Activated CD8-positive, alpha-beta memory T cell treated with anti-CD3 and anti-CD28 coated beads, Interleukin-2, amount 50 U/mL, for 24 hours (primary cell): Measurements from ENCODE around the gene DCTD.

Experiments
- DNase-seq: peaks from one replicate; pipeline ENCODE4 v3.0.0-alpha.2; 2020; ENCODE audit errors: extremely low read depth

The DCTD gene

GRCh38 chr4:182873289-182873688, 43.9 kb downstream of the DCTD start:
- DNase-seq = no peak

GRCh38 chr4:182872886-182873285, 44.3 kb downstream of the DCTD start:
- no peak for DNase-seq

- no peak for DNase-seq
These were observed 45.6 kb downstream of the DCTD start for GRCh38 chr4:182871616-182872015.

DNA sequence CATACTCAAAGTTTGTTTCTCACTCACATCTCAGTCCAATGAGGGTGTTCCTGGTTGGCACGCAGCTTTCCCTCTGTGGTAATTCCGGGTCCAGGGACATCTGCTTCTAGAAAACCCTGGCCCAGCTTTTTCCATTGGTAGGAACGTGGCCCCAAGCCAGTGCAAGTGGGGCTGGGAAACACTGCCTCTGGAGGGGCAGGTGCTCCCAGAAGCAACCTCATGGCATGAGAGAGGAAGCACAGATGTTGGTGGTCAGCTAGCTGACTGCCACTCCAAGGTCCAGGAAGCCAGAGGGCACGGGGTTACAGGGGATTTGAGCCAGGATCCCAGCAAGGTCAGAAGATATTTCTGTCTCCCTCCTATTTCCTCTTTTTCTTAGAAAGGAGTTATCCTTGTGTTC, 47.5 kb downstream of the DCTD start:
- DNase-seq = no peak

DNA sequence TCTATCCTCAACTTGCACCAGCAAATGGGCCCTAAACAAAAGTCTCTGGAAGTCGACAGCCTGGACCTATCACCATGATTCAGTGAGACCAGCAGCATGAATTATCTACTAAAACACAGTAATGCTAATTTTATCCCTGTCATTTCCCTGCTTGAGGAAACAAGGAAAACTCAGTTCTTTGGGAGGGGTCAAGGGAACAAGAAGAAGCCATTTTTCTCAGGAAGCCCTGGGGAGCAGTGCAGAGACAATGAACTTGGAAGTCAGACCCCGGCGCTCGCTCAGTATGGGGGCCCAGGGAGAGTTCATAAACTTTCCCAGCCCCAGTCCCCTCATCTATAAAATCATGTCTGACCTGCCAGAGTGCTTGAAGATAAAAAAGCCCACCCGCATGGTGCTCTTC, 50.4 kb downstream of the DCTD start:
- no peak for DNase-seq

- no peak for DNase-seq
These were observed 53.7 kb downstream of the DCTD start for GRCh38 chr4:182863501-182863900.

DNA sequence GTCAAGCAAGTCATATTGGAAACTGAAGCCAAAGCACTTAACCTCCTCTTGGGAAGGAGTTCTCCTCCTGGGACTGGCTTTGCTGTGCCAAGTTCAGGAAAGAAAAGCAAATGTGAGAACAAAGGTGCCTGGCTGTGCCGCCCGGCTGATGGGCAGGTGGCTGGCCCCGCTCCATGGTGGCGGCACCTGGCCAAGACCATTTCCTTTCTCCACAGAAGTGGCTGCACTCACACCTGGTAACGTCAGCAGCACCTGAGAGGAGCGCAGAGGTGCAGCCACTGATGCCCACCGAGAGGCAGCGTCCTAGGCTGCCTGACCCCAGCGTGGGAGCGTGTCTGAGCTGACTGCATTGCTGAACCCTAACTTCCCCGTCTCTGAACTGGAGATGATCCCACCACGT, 54.3 kb downstream of the DCTD start:
- DNase-seq = no peak

DNA sequence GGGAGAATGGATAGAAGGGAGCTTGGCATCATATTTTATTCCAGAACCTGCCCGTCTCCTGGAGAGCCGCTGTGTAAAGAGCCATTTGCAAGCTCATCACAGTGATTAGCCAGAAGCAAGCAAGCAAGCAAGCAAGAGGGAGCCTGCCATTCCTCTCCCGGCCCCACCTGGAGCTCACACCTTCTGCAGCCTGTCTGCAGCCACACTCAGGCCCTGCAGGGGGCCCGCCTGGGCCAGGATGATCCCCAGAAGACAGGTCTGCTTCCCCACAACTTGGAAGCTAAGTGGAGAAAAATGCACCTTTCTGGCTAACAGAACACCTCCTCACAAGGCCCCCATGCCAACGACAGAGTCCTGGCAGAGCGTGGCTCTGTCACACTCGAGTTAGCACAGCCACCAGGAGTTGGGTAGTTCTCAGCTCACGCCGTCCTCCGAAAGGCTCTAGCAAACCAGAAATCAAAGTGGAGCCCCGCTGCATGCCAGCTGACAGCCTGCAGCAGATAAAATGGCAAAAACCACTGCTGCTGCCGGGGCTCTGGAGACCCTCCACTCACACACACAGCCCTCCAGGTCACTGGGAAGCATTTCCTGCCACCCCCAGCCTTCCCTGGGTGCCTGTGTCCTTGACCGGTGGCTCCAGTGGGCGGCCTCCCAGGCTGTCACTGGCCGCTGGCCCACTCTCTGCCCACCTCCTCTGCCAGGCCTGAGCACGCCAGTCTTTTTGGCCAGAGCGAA, 54.9 kb downstream of the DCTD start:
- no peak for DNase-seq

DNA sequence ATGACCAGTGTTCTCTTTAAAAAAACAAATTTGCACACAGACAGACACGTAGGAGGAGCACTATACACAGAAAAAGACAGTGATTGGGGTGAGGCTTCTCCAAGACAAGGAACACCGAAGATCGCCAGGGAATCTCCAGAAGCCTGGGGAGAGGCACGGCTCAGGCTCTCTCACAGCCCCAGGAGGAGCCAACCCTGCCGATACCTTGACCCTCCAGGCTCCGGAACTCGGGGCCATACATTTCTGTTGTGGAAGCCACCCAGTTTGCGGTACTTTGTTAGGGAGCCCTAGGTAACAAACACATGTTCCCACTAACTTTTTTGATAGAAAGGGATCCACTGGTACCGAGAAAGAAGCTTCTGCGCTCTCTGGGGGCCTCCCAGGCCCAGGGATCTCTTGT, 55.8 kb downstream of the DCTD start:
- DNase-seq = no peak

DNA sequence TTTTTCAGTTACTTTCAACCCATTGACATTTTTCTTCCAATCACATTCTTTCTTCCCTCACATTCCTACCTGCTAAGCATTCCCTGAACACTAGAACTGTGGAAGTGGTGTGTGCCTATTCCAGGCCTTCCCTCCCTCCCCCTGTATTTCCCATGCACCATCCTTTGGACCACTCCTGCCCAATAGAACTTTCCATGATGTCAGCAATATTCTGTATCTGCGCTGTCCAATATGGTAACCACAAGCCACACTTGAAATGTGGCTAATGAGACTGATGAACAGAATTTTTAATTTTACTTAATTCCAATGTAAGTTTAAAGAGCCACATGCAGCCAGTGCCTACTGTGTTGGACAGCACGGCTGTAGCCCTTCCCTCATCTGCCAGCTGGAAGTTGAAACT, 57.5 kb downstream of the DCTD start:
- DNase-seq = no peak

- no peak for DNase-seq
These were observed 58.5 kb downstream of the DCTD start for GRCh38 chr4:182858711-182859110.

- DNase-seq = no peak
These were observed 60.3 kb downstream of the DCTD start for GRCh38 chr4:182856862-182857261.

- DNase-seq = no peak
These were observed 61.3 kb downstream of the DCTD start for GRCh38 chr4:182855877-182856276.

DNA sequence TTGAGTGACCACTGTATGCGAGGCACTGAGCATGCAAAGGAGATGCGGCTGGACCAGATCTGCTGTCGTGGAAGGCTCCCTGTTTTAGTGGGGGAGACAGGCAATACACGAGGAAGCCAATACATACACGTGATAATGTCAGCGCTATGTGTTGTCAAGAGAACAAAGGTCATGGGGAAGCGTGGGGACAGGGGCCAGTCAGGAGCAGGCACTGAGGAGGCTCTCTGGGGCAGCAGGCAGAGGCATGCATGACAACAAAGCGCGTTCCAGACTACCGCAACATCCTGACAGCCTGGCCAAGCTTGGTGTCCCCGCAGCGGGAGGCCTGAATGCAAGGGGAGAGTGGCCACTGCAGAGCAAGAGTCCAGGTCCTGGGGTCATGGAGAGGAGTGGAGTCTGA, 61.9 kb downstream of the DCTD start:
- DNase-seq = no peak

- DNase-seq = no peak
These were observed 62.7 kb downstream of the DCTD start for GRCh38 chr4:182854466-182854865.

GRCh38 chr4:182853731-182854330, 63.4 kb downstream of the DCTD start:
- DNase-seq = no peak

GRCh38 chr4:182848685-182849084, 68.5 kb downstream of the DCTD start:
- no peak for DNase-seq

DNA sequence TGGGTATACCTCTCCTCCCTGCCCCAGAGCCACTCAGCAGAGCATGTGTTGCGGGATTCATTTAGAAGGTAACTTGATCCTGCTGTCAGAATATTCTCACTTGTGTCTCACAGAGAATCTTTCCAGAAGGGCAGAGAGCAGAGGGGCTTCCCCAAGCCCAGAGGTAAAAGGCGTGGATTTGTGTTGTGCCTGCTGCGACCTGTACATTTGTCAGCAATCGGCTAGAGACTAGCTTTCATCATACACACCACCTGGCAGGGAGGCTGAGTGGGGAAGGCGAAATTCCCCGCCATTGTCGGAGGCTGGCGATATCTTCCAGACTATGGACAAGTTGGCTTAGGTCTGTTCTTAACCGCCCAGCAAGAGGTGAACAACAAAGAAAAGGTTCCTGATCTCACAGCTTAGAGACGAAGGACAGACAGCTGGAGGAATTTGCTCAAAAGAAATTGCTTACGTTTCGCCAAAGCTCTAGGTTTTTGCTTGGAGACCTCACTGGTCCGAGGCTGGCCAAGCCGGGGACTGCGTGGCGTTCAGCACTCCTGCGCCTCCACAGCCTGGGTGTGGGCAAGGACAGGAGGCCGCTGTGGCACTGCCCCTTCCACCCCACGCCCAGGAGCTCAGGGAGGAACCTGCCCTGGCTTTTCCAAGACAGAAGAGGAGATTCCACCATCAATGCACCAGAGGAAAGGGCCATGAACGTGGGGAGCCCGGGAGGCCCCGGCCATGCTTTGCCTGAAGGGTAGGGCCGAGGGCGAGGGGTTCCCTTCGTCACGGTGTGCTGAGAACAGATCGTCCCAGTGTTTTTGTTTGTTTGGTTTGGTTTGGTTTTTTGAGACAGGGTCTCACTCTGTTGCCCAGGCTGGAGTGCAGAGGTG, 69.4 kb downstream of the DCTD start:
- DNase-seq = no peak

DNA sequence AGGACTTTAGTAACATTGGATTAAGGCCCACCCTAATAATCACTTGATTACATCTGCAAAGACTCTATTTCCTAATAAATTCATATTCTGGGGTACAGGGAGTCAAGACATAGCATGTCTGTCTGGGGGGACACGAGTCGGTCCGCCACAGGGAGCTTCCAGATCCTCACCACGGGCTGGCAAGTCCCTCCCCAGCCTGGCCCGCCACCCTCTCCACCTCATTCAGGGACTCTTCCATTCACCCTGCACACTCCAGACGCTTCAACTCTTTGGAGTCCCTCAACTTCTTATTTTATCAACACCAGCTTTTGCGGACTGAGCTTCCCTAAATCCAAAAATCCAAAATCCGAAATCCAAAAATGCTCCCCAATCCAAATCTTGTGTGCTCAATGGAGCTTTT, 71.2 kb downstream of the DCTD start:
- no peak for DNase-seq

DNA sequence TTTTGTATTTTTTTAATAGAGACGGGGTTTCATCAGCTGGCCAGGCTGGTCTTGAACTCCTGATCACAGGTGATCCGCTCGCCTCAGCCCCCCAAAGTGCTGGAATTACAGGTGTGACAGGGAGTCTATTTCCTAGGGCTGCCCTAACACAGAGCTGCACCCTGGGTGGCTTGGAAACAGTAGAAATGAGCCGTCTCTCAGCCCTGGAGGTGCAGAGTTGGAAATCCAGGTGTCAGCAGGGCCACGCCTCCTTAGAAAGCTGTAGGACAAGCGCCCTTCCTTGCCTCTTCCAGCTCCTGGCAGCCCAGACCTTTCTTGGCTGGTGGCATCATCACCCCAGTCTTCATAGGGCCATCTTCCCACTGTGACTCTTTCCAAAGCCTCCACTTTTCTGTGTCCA, 71.6 kb downstream of the DCTD start:
- DNase-seq = no peak

DNA sequence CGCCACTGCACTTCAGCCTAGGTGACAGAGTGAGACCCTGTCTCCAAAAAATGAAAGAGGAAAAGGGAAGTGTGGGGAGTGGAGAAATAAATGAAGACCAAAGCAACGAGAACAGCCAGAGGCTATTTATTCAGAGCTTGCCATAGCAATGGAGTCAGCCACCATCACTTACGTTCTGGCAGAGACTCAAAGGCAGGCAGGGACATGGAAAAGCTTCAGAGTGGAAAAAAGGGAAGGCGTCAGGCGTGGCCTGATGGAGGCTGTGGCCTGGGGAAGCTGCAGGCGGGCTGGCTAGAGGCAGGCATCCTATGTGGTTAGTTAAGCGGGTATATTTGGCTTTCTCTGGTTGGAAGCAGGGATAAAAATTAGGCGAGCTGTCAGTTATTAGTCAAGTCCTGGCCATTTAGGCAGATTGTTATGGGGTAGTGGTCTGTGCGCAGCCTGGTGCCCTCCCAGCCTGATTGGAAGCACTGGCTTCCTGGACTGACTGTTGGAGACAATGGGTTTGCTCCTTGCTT, 73.3 kb downstream of the DCTD start:
- DNase-seq = no peak

- no peak for DNase-seq
These were observed 74.3 kb downstream of the DCTD start for GRCh38 chr4:182842759-182843390.
